Measurements from ENCODE around the gene PRRX1.

PRRX1 gene

DNA sequence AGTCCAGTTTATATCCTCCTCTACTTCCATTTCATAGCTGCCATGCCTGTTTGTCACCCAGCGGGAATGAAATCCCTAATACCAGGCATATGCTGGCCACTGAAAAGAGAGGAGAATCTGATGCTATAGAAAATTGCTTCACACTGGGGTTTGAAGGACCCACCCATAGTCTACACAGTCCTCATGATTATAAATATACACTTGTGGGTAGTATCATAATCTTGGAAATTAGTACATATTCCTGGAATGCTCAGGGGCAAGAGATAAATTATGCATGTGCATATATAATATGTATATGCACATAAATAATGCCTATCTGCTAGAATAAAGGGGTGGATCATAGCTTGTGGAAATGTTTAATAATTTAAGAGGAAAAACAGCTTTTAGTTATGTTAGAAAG is 105.8 kb downstream of the PRRX1 start:
- no peak for DNase-seq (ENCODE audit: low spot score)

DNA sequence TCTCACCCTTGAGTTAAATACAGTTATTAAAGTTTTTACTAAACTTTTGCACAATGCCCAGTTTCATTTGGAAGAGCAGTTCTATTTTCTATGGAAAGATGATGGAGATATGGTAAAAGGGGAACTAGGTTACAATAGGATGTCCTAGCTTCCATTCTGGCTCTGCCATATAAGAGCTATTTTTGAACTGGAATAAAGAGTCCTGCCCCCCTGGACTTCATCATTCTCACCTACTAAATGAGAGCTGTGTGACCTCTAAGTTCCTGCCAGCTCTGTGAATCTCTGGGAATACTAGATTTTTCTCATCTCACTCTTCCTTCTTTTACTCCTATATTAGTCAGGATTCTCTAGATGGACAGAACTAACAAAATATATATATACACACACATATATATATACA is 106.3 kb downstream of the PRRX1 start:
- DNase-seq (ENCODE audit: low spot score), result no peak

DNA sequence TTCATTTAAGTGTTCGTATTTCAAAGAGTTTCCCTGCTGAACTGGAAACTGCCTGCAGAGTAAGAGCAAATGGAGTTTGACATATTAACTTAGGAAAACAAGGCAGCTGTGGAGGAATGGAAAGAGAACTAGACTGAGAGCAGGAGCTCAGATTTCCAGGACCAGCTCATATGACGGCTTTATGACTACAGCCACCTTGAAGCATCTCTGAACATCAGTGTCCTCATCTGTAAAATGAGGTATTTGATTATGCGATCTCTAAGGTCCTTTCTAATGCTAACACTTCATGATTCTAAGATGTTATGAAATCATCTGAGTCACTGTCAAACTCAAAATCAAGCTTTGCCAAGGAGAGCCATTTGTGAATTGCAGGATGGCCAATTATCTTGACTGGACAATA is 112.3 kb downstream of the PRRX1 start:
- no peak for DNase-seq (ENCODE audit: low spot score)

DNA sequence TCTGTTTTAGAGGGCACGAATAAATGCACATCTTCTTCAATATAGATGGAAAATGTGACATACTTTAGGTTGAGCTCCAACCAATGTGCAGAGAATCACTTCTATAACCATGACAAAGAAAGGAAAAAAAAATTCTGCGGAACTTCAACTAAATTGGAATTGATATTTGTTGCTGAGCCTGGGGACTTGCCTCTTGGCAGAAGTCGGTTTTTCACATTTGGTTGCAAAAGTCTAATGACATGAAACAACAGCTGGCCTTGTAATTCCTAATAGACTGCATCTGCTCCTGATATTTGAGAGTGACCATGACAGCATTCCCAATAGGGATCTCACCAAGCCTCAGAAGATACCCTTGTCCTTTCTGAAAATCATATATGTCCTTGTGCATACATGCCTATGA is 112.8 kb downstream of the PRRX1 start:
- no peak for DNase-seq (ENCODE audit: low spot score)

All from HuH-7.5 (cell line).